ENCODE measurements around the gene AGBL1.

Gene AGBL1

GRCh38 chr15:86588413-86588812, 508.7 kb downstream of the AGBL1 start:
- no peaks in the 10 kb centered on the region for H3K4me1 ChIP-seq (ENCODE audit: low read depth, poor library complexity, severe bottlenecking)
- H3K27ac ChIP-seq, result no peak overlapping the region
- H3K9ac ChIP-seq, result no peak overlapping the region
- no peaks in the 10 kb centered on the region for H3K36me3 ChIP-seq (ENCODE audit: insufficient read depth)
- H3K27me3 ChIP-seq (ENCODE audit: insufficient read depth, low read depth), result no peaks in the 10 kb centered on the region
- no peaks in the 10 kb centered on the region for H3K79me2 ChIP-seq (ENCODE audit: insufficient read depth, low read depth)
- no peak overlapping the region for H2AFZ ChIP-seq (ENCODE audit: low read depth)
- no peak overlapping the region for H3K4me2 ChIP-seq
- no peak overlapping the region for H3K4me3 ChIP-seq (IDR thresholded peaks at IDR 0.05; ENCODE audit: insufficient read depth, low read depth, low read length)
- TF ChIP-seq, protein P1, sequence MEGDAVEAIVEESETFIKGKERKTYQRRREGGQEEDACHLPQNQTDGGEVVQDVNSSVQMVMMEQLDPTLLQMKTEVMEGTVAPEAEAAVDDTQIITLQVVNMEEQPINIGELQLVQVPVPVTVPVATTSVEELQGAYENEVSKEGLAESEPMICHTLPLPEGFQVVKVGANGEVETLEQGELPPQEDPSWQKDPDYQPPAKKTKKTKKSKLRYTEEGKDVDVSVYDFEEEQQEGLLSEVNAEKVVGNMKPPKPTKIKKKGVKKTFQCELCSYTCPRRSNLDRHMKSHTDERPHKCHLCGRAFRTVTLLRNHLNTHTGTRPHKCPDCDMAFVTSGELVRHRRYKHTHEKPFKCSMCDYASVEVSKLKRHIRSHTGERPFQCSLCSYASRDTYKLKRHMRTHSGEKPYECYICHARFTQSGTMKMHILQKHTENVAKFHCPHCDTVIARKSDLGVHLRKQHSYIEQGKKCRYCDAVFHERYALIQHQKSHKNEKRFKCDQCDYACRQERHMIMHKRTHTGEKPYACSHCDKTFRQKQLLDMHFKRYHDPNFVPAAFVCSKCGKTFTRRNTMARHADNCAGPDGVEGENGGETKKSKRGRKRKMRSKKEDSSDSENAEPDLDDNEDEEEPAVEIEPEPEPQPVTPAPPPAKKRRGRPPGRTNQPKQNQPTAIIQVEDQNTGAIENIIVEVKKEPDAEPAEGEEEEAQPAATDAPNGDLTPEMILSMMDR (conservative IDR thresholded peaks at IDR 0.05; ENCODE audit: low read depth, low read length), result no peak
- no peaks in the 10 kb centered on the region for H4K20me1 ChIP-seq (ENCODE audit: insufficient read depth)

GRCh38 chr15:86590461-86590860, 510.8 kb downstream of the AGBL1 start:
- H3K79me2 ChIP-seq (ENCODE audit: insufficient read depth, low read depth), result no peaks in the 10 kb centered on the region
- H3K9ac ChIP-seq, result no peak overlapping the region
- TF ChIP-seq, protein P1 (conservative IDR thresholded peaks at IDR 0.05; ENCODE audit: low read depth, low read length), result no peak
- no peak overlapping the region for H3K4me3 ChIP-seq (IDR thresholded peaks at IDR 0.05; ENCODE audit: insufficient read depth, low read depth, low read length)
- no peak overlapping the region for H2AFZ ChIP-seq (ENCODE audit: low read depth)
- H3K4me2 ChIP-seq, result no peak overlapping the region
- H4K20me1 ChIP-seq (ENCODE audit: insufficient read depth), result no peaks in the 10 kb centered on the region
- H3K27me3 ChIP-seq (ENCODE audit: insufficient read depth, low read depth), result no peaks in the 10 kb centered on the region
- H3K27ac ChIP-seq, result no peak overlapping the region
- no peaks in the 10 kb centered on the region for H3K36me3 ChIP-seq (ENCODE audit: insufficient read depth)
- no peaks in the 10 kb centered on the region for H3K4me1 ChIP-seq (ENCODE audit: low read depth, poor library complexity, severe bottlenecking)

DNA sequence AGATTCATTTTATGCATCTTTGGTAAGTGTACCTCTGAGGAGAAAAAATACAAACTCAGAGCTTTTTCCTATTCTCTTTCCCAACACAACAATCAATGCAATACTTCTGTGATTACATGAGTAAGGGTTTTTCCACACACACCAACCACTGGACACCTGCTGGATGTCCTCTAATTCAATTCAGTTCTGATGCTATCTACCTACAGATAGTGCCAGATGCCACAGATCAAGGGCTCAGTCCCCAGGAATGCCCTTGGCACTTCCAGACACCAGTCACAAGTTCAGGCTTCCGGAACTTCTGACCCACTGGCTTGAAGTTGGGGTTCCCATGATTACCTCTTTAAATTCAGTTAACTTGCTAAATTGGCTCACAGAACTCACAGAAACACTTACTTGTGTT, 511.5 kb downstream of the AGBL1 start:
- H3K9ac ChIP-seq, result no peak overlapping the region
- no peaks in the 10 kb centered on the region for H4K20me1 ChIP-seq (ENCODE audit: insufficient read depth)
- H2AFZ ChIP-seq (ENCODE audit: low read depth), result no peak overlapping the region
- no peaks in the 10 kb centered on the region for H3K36me3 ChIP-seq (ENCODE audit: insufficient read depth)
- H3K27me3 ChIP-seq (ENCODE audit: insufficient read depth, low read depth), result no peaks in the 10 kb centered on the region
- H3K4me2 ChIP-seq, result no peak overlapping the region
- TF ChIP-seq, protein P1 (conservative IDR thresholded peaks at IDR 0.05; ENCODE audit: low read depth, low read length), result no peak
- no peaks in the 10 kb centered on the region for H3K4me1 ChIP-seq (ENCODE audit: low read depth, poor library complexity, severe bottlenecking)
- H3K4me3 ChIP-seq (IDR thresholded peaks at IDR 0.05; ENCODE audit: insufficient read depth, low read depth, low read length), result no peak overlapping the region
- H3K27ac ChIP-seq, result no peak overlapping the region
- no peaks in the 10 kb centered on the region for H3K79me2 ChIP-seq (ENCODE audit: insufficient read depth, low read depth)

DNA sequence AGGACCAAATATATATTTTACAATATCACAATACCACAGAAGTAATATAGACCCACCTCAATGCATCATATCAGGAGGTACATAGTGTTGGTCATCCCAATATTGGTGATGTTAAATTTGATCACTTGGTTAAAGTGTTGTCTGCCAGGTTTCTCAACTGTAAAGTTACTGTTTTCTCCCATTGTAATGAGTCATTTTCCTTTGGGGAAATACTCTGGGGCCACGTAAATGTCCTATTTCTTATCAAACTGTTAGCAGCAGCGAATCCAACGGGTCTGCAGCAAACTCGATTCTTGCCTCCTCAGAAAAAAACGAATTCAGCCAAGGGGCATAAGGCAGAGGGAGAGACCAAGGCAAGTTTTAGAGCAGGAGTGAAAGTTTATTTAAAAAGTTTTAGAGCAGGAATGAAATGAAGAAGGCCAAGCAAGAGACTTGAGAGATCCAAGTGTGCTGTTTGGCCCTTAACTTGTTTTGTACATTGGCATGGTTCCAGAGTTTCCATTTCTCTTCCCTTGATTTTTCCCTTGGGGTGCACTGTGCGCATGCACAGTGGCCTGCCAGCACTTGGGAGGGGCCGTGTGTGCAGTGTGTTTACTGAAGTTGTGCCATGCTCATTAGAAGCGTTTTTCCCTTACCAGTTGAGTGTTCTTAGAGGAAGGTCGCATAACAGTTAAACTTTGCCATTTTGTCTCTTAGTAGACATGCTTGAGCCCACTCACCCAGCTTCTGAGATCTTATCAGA, 512.5 kb downstream of the AGBL1 start:
- Histone ChIP-seq H3K4me3 (IDR thresholded peaks at IDR 0.05; ENCODE audit: insufficient read depth, low read depth, low read length) (no peak overlapping the region), H3K27me3 (ENCODE audit: insufficient read depth, low read depth) (no peaks in the 10 kb centered on the region), H2AFZ (ENCODE audit: low read depth) (no peak overlapping the region), H3K4me1 (ENCODE audit: low read depth, poor library complexity, severe bottlenecking) (no peaks in the 10 kb centered on the region), H3K79me2 (ENCODE audit: insufficient read depth, low read depth) (no peaks in the 10 kb centered on the region), H3K36me3 (ENCODE audit: insufficient read depth) (no peaks in the 10 kb centered on the region), H3K4me2 (no peak overlapping the region), H3K27ac (no peak overlapping the region), H4K20me1 (ENCODE audit: insufficient read depth) (no peaks in the 10 kb centered on the region), H3K9ac (no peak overlapping the region)
- TF ChIP-seq, protein P1 (conservative IDR thresholded peaks at IDR 0.05; ENCODE audit: low read depth, low read length), result no peak
